HuH-7 (cell line): ENCODE results near the gene PHPT1.

Experiments
- DNase-seq: peaks from one replicate; pipeline ENCODE4 v3.0.0; 2011; ENCODE audit warnings: low spot score

The PHPT1 gene

GRCh38 chr9:136848393-136849037 is 694 bp upstream of the PHPT1 start:
- peak; percentile 73 for DNase-seq

GRCh38 chr9:136849960-136850865 is 1.0 kb downstream of the PHPT1 start:
- no peak for DNase-seq

- DNase-seq, result no peak
Observed at GRCh38 chr9:136850866-136851775, 1.9 kb downstream of the PHPT1 start.

GRCh38 chr9:136851941-136852663 is 2.9 kb downstream of the PHPT1 start, which contains the start of gene MAMDC4:
Gene MAMDC4, plus strand, starts transcription at chr9:136852346. Its CDS starts 71 bp downstream, at chr9:136852417.
- no peak for DNase-seq

GRCh38 chr9:136852664-136853595 is 3.7 kb downstream of the PHPT1 start:
- no peak for DNase-seq

GRCh38 chr9:136853596-136854112 is 4.4 kb downstream of the PHPT1 start:
- no peak for DNase-seq

- no peak for DNase-seq
Observed at GRCh38 chr9:136854113-136854841, 5.1 kb downstream of the PHPT1 start.

GRCh38 chr9:136854842-136855460 is 5.7 kb downstream of the PHPT1 start:
- no peak for DNase-seq

- no peak for DNase-seq
Observed at GRCh38 chr9:136855461-136856078, 6.4 kb downstream of the PHPT1 start.

GRCh38 chr9:136856079-136856476 is 6.9 kb downstream of the PHPT1 start:
- no peak for DNase-seq

- no peak for DNase-seq
Observed at GRCh38 chr9:136856541-136857141, 7.4 kb downstream of the PHPT1 start.

GRCh38 chr9:136857166-136857565 is 8.0 kb downstream of the PHPT1 start:
- no peak for DNase-seq

- DNase-seq, result no peak
Observed at GRCh38 chr9:136857581-136858412, 8.6 kb downstream of the PHPT1 start.

- DNase-seq, result no peak
Observed at GRCh38 chr9:136858452-136858843, 9.2 kb downstream of the PHPT1 start.

- DNase-seq, result no peak
Observed at GRCh38 chr9:136858844-136859757, 9.9 kb downstream of the PHPT1 start.

GRCh38 chr9:136860529-136860928 is 11.3 kb downstream of the PHPT1 start:
- DNase-seq, result no peak
